HG03442 (cell line): ENCODE data around the gene SYCP2.
"Not testable (repeated sequence)": the region's sequence is repeated elsewhere in the genome, so short reads cannot be mapped to it uniquely, and the experiment has no call there.

Experiments
- ATAC-seq: cut with Tn5 transposase; IDR thresholded peaks from one replicate; pipeline ENCODE4 v1.9.1; 2021; ENCODE audit warnings: mild to moderate bottlenecking, moderate library complexity; ENCODE audit not compliant: unreplicated experiment

Gene SYCP2

GRCh38 chr20:59908855-59909254 is 24.6 kb downstream of the SYCP2 start:
- no peak for ATAC-seq

GRCh38 chr20:59903621-59904020 is 29.8 kb downstream of the SYCP2 start:
- no peak for ATAC-seq

GRCh38 chr20:59902470-59902869 is 31.0 kb downstream of the SYCP2 start:
- no peak for ATAC-seq

- no peak for ATAC-seq
These were observed 37.5 kb downstream of the SYCP2 start for GRCh38 chr20:59895908-59896307.

GRCh38 chr20:59891581-59891980 is 41.9 kb downstream of the SYCP2 start:
- no peak for ATAC-seq

GRCh38 chr20:59890035-59890434 is 43.4 kb downstream of the SYCP2 start:
- not testable (repeated sequence) for ATAC-seq

- no peak for ATAC-seq
These were observed 45.4 kb downstream of the SYCP2 start for GRCh38 chr20:59888050-59888449.

GRCh38 chr20:59884494-59884893 is 48.9 kb downstream of the SYCP2 start:
- no peak for ATAC-seq

GRCh38 chr20:59880198-59880597 is 53.2 kb downstream of the SYCP2 start:
- ATAC-seq = no peak

GRCh38 chr20:59873409-59873808 is 60.0 kb downstream of the SYCP2 start:
- ATAC-seq = no peak

- no peak for ATAC-seq
These were observed 62.3 kb downstream of the SYCP2 start for GRCh38 chr20:59871096-59871495.

GRCh38 chr20:59866338-59866737 is 67.1 kb downstream of the SYCP2 start:
- ATAC-seq = no peak

- ATAC-seq = no peak
These were observed 68.7 kb downstream of the SYCP2 start for GRCh38 chr20:59864726-59865125.

GRCh38 chr20:59863058-59863457 is 70.4 kb downstream of the SYCP2 start:
- ATAC-seq = no peak

- ATAC-seq = no peak
These were observed 72.0 kb downstream of the SYCP2 start for GRCh38 chr20:59861401-59861800.

- no peak for ATAC-seq
These were observed 75.0 kb downstream of the SYCP2 start for GRCh38 chr20:59858425-59858824.

GRCh38 chr20:59857966-59858365 is 75.5 kb downstream of the SYCP2 start:
- ATAC-seq = no peak

GRCh38 chr20:59856941-59857340 is 76.5 kb downstream of the SYCP2 start:
- not testable (repeated sequence) for ATAC-seq

GRCh38 chr20:59856526-59856925 is 76.9 kb downstream of the SYCP2 start:
- ATAC-seq = not testable (repeated sequence)

- ATAC-seq = no peak
These were observed 83.3 kb downstream of the SYCP2 start for GRCh38 chr20:59850018-59850641.

GRCh38 chr20:59848182-59848581 is 85.3 kb downstream of the SYCP2 start:
- no peak for ATAC-seq

GRCh38 chr20:59845472-59845871 is 88.0 kb downstream of the SYCP2 start:
- no peak for ATAC-seq

GRCh38 chr20:59839400-59839799 is 94.0 kb downstream of the SYCP2 start:
- ATAC-seq = no peak
